A673 (cell line): Measurements from ENCODE around the gene CNEP1R1. TPM values are rescaled to one million over a fixed set of nuclear protein-coding genes. Genes with fewer than 3 reads are reported as not detected.

Experiments
- BruUV-seq: library from RNA; stranded (reverse); fragments of 400-500 nt; replicated peaks from 2 replicates; lab custom pipeline; 2021; lab: Mats Ljungman, UMichigan
- CTCF ChIA-PET: fragments of 300-600 bp; sonication (Branson Sonifier 250); formaldehyde crosslinking; loops from one replicate; lab custom pipeline; 2022; ENCODE audit warnings: antibody characterized with exemption; lab: Charles Lee
- POLR2A ChIA-PET: fragments of 300-600 bp; sonication (Branson Sonifier 250); formaldehyde crosslinking; loops from one replicate; lab custom pipeline; 2022; ENCODE audit warnings: antibody characterized with exemption; ENCODE audit not compliant: low non-redundant PET; lab: Charles Lee
- DNase-seq: peaks from one replicate; pipeline ENCODE4 v3.0.0-alpha.2; 2015; ENCODE audit warnings: low spot score
- H3K27ac ChIP-seq: fragments of 200-600 bp; sonication (generic); 2 replicates; pipeline ENCODE4 v1.5.1; 2016; ENCODE audit warnings: mixed run types, low read depth, mild to moderate bottlenecking, mixed read lengths, antibody characterized with exemption, low read length; ENCODE audit not compliant: poor library complexity, severe bottlenecking
- H3K27me3 ChIP-seq: fragments of 200-600 bp; sonication (generic); replicated peaks from 2 replicates; pipeline ENCODE4 v1.6.1; 2017; ENCODE audit warnings: mixed run types, low read depth, mild to moderate bottlenecking, mixed read lengths, antibody characterized with exemption, low read length; ENCODE audit not compliant: insufficient read depth, poor library complexity
- H3K36me3 ChIP-seq: fragments of 200-600 bp; sonication (generic); 2 replicates; pipeline ENCODE4 v1.6.1; 2016; ENCODE audit warnings: mixed run types, mild to moderate bottlenecking, mixed read lengths, antibody characterized with exemption, low read length; ENCODE audit not compliant: insufficient read depth, poor library complexity, severe bottlenecking
- H3K4me1 ChIP-seq: fragments of 200-600 bp; sonication (generic); 2 replicates; pipeline ENCODE4 v1.6.1; 2017; ENCODE audit warnings: mixed run types, mild to moderate bottlenecking, mixed read lengths, antibody characterized with exemption, low read length; ENCODE audit not compliant: insufficient read depth, poor library complexity, severe bottlenecking
- H3K4me3 ChIP-seq: fragments of 200-600 bp; sonication (generic); 2 replicates; pipeline ENCODE4 v1.5.1; 2016; ENCODE audit warnings: low read depth, mixed run types, mild to moderate bottlenecking, mixed read lengths, low read length; ENCODE audit not compliant: poor library complexity, severe bottlenecking
- H3K9me3 ChIP-seq: fragments of 200-600 bp; sonication (generic); 2 replicates; pipeline ENCODE4 v1.6.1; 2016; ENCODE audit warnings: mixed run types, low read depth, mild to moderate bottlenecking, mixed read lengths, antibody characterized with exemption, low read length; ENCODE audit not compliant: poor library complexity, severe bottlenecking
- EZH2 ChIP-seq: fragments of 200-600 bp; sonication (generic); IDR thresholded peaks from 2 replicates; pipeline ENCODE4 v1.6.1; 2017; ENCODE audit warnings: borderline replicate concordance, low read depth, mild to moderate bottlenecking, mixed read lengths, antibody characterized with exemption, low read length; ENCODE audit not compliant: poor library complexity, severe bottlenecking
- intact Hi-C: fragments of 100-400 bp; cut with micrococcal nuclease; formaldehyde crosslinking; loops from one replicate; pipeline ENCODE4 v1.10.0; 2022; ENCODE audit not compliant: unreplicated experiment
- total RNA-seq: library from RNA; stranded (reverse); gene quantifications from 2 replicates; pipeline ENCODE4 v1.2.3, GENCODE V29; 2021
- TF ChIP-seq, protein P1 (sequence below): fragments of 300-800, 200-600 bp; sonication (generic); conservative IDR thresholded peaks from 2 replicates; pipeline ENCODE4 v1.5.1; 2017; ENCODE audit warnings: low read depth, mild to moderate bottlenecking, antibody characterized with exemption, low read length, moderate library complexity, mixed read lengths

CNEP1R1 gene
- total RNA-seq, 1 experiment from 2014 or later: 23.5 TPM

DNA sequence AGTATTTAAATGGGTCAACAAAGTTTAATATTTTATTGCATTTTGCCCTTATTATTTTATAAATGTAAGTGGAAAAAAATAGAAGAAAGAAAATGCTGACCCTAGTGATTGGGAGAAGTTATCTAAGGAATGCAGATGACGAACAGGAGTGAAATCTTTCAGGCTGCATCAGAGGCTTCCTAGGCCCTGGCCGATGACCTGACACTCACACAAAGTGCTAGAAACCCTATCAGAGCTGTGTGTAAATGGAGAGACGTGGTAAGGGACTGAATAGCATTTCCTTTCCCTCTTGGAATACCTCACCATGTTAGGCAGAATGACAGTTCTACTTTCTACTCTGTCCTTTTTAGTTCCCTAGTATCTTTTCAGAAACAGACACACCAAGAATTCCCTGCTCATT, 44.9 kb upstream of the CNEP1R1 start:
- Histone ChIP-seq H3K4me1 (no peaks in the 10 kb centered on the region), H3K36me3 (no peaks in the 10 kb centered on the region), H3K4me3 (no peak overlapping the region), H3K27me3 (peaks cover 3% of the 10 kb centered on the region), H3K27ac (no peak overlapping the region), H3K9me3 (no peaks in the 10 kb centered on the region)
- TF ChIP-seq, protein P1, sequence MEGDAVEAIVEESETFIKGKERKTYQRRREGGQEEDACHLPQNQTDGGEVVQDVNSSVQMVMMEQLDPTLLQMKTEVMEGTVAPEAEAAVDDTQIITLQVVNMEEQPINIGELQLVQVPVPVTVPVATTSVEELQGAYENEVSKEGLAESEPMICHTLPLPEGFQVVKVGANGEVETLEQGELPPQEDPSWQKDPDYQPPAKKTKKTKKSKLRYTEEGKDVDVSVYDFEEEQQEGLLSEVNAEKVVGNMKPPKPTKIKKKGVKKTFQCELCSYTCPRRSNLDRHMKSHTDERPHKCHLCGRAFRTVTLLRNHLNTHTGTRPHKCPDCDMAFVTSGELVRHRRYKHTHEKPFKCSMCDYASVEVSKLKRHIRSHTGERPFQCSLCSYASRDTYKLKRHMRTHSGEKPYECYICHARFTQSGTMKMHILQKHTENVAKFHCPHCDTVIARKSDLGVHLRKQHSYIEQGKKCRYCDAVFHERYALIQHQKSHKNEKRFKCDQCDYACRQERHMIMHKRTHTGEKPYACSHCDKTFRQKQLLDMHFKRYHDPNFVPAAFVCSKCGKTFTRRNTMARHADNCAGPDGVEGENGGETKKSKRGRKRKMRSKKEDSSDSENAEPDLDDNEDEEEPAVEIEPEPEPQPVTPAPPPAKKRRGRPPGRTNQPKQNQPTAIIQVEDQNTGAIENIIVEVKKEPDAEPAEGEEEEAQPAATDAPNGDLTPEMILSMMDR: no peak
- TF ChIP-seq EZH2: no peak
- intact Hi-C loops: no loop called here
- DNase-seq: no peak
- POLR2A ChIA-PET: no interaction called here
- CTCF ChIA-PET: interaction anchor here (0.6 kb wide), 1 partner anchor 1941 kb away, joined by 5 read pairs; no protein-coding TSS in a partner anchor
- BruUV-seq: no TSS peak

DNA sequence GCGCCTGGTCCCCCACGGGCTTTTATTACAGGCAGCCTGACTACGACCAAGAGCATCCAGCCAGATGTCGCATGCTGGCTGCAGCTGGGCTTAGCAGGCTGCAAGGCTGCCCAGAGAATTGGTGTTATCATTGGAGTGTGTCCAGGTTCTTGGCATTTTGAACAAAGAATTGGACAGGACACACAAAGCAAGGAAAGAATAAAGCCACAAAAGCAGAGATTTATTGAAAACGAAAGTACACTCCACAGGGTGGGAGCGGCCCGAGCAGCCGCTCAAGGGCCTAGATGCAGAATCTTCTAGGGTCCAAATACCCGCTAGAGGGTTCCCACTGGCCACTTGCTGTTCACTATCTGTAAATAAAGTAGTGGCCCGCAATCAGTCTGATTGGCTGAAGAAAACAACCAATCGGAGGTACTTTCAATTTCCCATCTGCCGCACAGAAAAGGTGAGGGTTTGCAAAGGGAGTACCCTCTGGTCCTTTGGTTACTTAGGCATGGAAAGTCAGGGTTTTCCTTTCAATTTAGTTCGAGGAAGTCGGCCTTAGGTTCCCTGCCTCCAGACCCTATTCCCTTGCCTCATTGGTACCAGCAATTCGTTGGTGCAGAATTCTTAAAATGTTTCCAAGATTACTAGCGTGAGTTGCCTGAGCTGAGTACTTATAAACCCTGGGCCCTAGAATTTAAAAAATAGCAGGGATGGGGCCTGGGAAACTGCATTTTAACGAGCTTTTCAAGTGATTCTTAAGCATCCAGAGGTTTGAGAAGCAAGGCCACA, 38.5 kb upstream of the CNEP1R1 start:
- H3K4me3 ChIP-seq: no peak overlapping the region
- H3K4me1 ChIP-seq: no peaks in the 10 kb centered on the region
- H3K9me3 ChIP-seq: no peaks in the 10 kb centered on the region
- intact Hi-C loops: no loop called here
- BruUV-seq: no TSS peak
- ChIA-PET CTCF (no interaction called here), POLR2A (no interaction called here)
- H3K36me3 ChIP-seq: no peaks in the 10 kb centered on the region
- no peaks in the 10 kb centered on the region for H3K27me3 ChIP-seq
- no peak for TF ChIP-seq EZH2
- TF ChIP-seq, protein P1: no peak
- H3K27ac ChIP-seq: no peak overlapping the region
- DNase-seq: no peak

DNA sequence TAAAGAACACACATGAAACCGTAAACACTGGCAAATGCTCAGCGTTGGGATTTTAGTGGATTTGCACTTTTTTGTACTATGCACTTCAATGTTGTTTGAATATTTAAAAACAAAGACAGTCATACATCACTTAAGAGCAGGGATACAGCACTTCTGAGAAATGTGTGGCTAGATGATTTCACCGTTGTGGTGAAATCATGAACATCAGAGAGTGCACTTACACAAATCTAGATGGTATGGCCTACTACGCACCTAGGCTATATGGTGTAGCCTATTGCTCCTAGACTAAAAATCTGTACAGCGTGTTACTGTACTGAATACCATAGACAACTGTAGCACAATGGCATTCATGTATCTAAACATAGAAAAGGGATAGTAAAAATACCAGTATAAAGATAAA, 37.6 kb upstream of the CNEP1R1 start:
- POLR2A ChIA-PET: no interaction called here
- Histone ChIP-seq H3K27me3 (no peaks in the 10 kb centered on the region), H3K9me3 (no peaks in the 10 kb centered on the region), H3K36me3 (no peaks in the 10 kb centered on the region), H3K4me1 (no peaks in the 10 kb centered on the region), H3K27ac (no peak overlapping the region), H3K4me3 (no peak overlapping the region)
- TF ChIP-seq, protein P1: no peak
- no peak for TF ChIP-seq EZH2
- CTCF ChIA-PET: no interaction called here
- intact Hi-C loops: no loop called here
- DNase-seq: no peak
- no TSS peak for BruUV-seq
